A673 (cell line): ENCODE measurements around the gene EFL1. TPM values are rescaled to one million over a fixed set of nuclear protein-coding genes. Genes with fewer than 3 reads are reported as not detected.

Experiments used
- BruUV-seq: library from RNA; stranded (reverse); fragments of 400-500 nt; replicated peaks from 2 replicates; lab custom pipeline; 2021; lab: Mats Ljungman, UMichigan
- CTCF ChIA-PET: fragments of 300-600 bp; sonication (Branson Sonifier 250); formaldehyde crosslinking; loops from one replicate; lab custom pipeline; 2022; ENCODE audit warnings: antibody characterized with exemption; lab: Charles Lee
- POLR2A ChIA-PET: fragments of 300-600 bp; sonication (Branson Sonifier 250); formaldehyde crosslinking; loops from one replicate; lab custom pipeline; 2022; ENCODE audit warnings: antibody characterized with exemption; ENCODE audit not compliant: low non-redundant PET; lab: Charles Lee
- DNase-seq: peaks from one replicate; pipeline ENCODE4 v3.0.0-alpha.2; 2015; ENCODE audit warnings: low spot score
- H3K27ac ChIP-seq: fragments of 200-600 bp; sonication (generic); 2 replicates; pipeline ENCODE4 v1.5.1; 2016; ENCODE audit warnings: mixed run types, low read depth, mild to moderate bottlenecking, mixed read lengths, antibody characterized with exemption, low read length; ENCODE audit not compliant: poor library complexity, severe bottlenecking
- H3K27me3 ChIP-seq: fragments of 200-600 bp; sonication (generic); replicated peaks from 2 replicates; pipeline ENCODE4 v1.6.1; 2017; ENCODE audit warnings: mixed run types, low read depth, mild to moderate bottlenecking, mixed read lengths, antibody characterized with exemption, low read length; ENCODE audit not compliant: insufficient read depth, poor library complexity
- H3K36me3 ChIP-seq: fragments of 200-600 bp; sonication (generic); 2 replicates; pipeline ENCODE4 v1.6.1; 2016; ENCODE audit warnings: mixed run types, mild to moderate bottlenecking, mixed read lengths, antibody characterized with exemption, low read length; ENCODE audit not compliant: insufficient read depth, poor library complexity, severe bottlenecking
- H3K4me1 ChIP-seq: fragments of 200-600 bp; sonication (generic); 2 replicates; pipeline ENCODE4 v1.6.1; 2017; ENCODE audit warnings: mixed run types, mild to moderate bottlenecking, mixed read lengths, antibody characterized with exemption, low read length; ENCODE audit not compliant: insufficient read depth, poor library complexity, severe bottlenecking
- H3K4me3 ChIP-seq: fragments of 200-600 bp; sonication (generic); 2 replicates; pipeline ENCODE4 v1.5.1; 2016; ENCODE audit warnings: low read depth, mixed run types, mild to moderate bottlenecking, mixed read lengths, low read length; ENCODE audit not compliant: poor library complexity, severe bottlenecking
- H3K9me3 ChIP-seq: fragments of 200-600 bp; sonication (generic); 2 replicates; pipeline ENCODE4 v1.6.1; 2016; ENCODE audit warnings: mixed run types, low read depth, mild to moderate bottlenecking, mixed read lengths, antibody characterized with exemption, low read length; ENCODE audit not compliant: poor library complexity, severe bottlenecking
- EZH2 ChIP-seq: fragments of 200-600 bp; sonication (generic); IDR thresholded peaks from 2 replicates; pipeline ENCODE4 v1.6.1; 2017; ENCODE audit warnings: borderline replicate concordance, low read depth, mild to moderate bottlenecking, mixed read lengths, antibody characterized with exemption, low read length; ENCODE audit not compliant: poor library complexity, severe bottlenecking
- intact Hi-C: fragments of 100-400 bp; cut with micrococcal nuclease; formaldehyde crosslinking; loops from one replicate; pipeline ENCODE4 v1.10.0; 2022; ENCODE audit not compliant: unreplicated experiment
- total RNA-seq: library from RNA; stranded (reverse); gene quantifications from 2 replicates; pipeline ENCODE4 v1.2.3, GENCODE V29; 2021
- TF ChIP-seq, protein P1 (sequence below): fragments of 300-800, 200-600 bp; sonication (generic); conservative IDR thresholded peaks from 2 replicates; pipeline ENCODE4 v1.5.1; 2017; ENCODE audit warnings: low read depth, mild to moderate bottlenecking, antibody characterized with exemption, low read length, moderate library complexity, mixed read lengths

The EFL1 gene
- total RNA-seq, 1 experiment from 2014 or later = 26.1 TPM

DNA sequence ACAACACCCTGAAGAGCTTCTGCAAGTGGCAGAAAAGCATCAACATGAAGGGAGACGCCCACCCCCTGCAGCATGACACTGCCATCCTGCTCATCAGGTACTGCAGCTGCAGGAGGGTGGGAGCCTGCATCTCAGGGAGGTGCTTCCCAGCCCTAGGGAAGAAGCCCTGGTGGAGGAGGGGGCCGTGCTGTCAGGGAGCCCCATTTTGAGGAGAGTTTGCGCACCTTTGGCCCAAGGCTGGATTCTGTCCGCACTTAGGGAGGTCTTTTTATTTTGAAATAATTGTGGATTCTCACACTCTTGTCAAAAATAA is 42.2 kb upstream of the EFL1 start:
- CTCF ChIA-PET = no interaction called here
- no peaks in the 10 kb centered on the region for H3K4me1 ChIP-seq
- no TSS peak for BruUV-seq
- no peak overlapping the region for H3K27ac ChIP-seq
- TF ChIP-seq, protein P1, sequence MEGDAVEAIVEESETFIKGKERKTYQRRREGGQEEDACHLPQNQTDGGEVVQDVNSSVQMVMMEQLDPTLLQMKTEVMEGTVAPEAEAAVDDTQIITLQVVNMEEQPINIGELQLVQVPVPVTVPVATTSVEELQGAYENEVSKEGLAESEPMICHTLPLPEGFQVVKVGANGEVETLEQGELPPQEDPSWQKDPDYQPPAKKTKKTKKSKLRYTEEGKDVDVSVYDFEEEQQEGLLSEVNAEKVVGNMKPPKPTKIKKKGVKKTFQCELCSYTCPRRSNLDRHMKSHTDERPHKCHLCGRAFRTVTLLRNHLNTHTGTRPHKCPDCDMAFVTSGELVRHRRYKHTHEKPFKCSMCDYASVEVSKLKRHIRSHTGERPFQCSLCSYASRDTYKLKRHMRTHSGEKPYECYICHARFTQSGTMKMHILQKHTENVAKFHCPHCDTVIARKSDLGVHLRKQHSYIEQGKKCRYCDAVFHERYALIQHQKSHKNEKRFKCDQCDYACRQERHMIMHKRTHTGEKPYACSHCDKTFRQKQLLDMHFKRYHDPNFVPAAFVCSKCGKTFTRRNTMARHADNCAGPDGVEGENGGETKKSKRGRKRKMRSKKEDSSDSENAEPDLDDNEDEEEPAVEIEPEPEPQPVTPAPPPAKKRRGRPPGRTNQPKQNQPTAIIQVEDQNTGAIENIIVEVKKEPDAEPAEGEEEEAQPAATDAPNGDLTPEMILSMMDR = no peak
- TF ChIP-seq EZH2 = no peak
- H3K36me3 ChIP-seq = no peaks in the 10 kb centered on the region
- POLR2A ChIA-PET = no interaction called here
- intact Hi-C loops = no loop called here
- no peaks in the 10 kb centered on the region for H3K27me3 ChIP-seq
- no peak for DNase-seq
- H3K4me3 ChIP-seq = no peak overlapping the region
- no peaks in the 10 kb centered on the region for H3K9me3 ChIP-seq

DNA sequence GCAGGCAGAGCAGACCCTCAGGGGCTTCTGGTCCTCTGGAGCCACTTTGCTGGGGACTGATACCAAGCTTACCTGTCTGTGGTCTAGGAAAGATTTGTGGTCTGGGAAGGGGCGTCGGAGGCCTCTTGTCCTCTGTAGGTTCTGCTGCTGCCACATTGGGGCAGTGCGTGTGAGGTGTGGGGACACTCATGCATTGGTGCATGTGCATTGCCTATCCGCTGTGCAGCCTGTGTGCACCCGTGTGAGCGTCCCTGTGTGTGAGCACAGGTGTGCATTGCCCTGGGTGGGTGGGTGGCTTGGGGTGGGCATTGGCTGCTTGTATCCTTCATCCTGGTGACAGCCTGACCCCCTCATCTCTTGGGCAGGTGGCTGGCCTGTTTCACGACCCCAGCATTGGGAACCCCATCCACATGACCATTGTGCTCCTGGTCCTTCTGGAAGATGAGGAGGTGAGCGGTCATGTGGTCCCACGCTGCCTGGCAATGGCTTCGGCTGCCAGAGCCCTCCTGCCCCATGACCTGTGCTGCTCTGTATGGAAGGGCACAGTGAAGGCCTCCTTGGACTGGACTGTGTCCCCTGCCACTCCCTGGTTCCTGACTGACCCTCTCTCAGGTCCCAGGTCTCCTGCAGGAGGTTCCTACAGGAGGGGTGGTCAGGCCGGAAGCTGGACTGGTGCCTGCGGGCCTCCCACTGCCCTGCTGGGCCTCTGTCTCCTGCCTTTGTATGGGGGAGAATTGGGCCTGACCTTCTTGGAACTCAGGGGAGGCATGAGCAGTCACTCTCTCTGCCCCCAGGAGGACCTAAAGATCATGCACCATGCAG is 41.6 kb upstream of the EFL1 start:
- BruUV-seq = no TSS peak

DNA sequence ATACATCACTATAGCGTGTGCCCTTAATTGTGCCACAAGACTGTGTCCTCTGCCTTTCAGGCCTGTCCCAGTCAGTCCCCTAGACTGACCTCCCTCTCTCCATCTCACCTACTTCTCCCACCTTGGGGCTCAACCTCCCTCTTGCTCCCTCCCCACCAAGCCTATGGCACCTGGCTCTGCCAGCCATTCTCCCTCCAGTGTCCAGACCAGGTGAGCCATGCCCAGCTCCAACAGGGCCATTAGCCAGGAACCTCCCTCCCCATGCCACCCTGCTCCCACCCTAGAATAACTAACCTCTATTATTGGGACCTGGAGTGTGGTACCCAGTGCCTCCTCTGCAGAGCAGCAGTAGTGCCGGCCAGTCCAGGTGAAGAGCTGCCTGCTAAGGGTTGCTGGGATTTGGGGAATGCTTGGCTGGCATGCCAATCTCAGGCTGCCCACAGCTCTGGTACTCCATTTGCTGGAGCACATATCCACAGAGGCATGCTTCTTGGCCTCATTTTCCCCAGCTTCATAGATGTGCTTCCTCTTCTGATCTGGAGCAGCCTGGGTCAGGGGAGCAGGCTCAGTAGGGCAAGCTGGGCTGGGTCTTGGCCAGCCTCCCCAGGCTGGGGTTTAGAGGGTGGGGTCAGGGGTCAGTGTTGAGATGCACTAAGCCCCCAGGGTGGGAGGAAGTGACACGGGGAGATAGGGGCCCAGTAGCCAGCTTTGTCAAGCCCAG is 38.9 kb upstream of the EFL1 start:
- Histone ChIP-seq H3K36me3 (no peaks in the 10 kb centered on the region), H3K4me3 (no peak overlapping the region), H3K27ac (no peak overlapping the region), H3K4me1 (no peaks in the 10 kb centered on the region), H3K27me3 (no peaks in the 10 kb centered on the region), H3K9me3 (no peaks in the 10 kb centered on the region)
- no peak for DNase-seq
- intact Hi-C loops = no loop called here
- no peak for TF ChIP-seq EZH2
- TF ChIP-seq, protein P1 = no peak
- CTCF ChIA-PET = no interaction called here
- POLR2A ChIA-PET = no interaction called here
- no TSS peak for BruUV-seq

More for the DNA sequence above, 41.6 kb upstream of the EFL1 start:
- ChIA-PET CTCF (no interaction called here), POLR2A (no interaction called here)
- TF ChIP-seq, protein P1 = no peak
- TF ChIP-seq EZH2 = no peak
- no peak for DNase-seq
- intact Hi-C loops = no loop called here
- Histone ChIP-seq H3K27ac (no peak overlapping the region), H3K27me3 (no peaks in the 10 kb centered on the region), H3K4me3 (no peak overlapping the region), H3K4me1 (no peaks in the 10 kb centered on the region), H3K9me3 (no peaks in the 10 kb centered on the region), H3K36me3 (no peaks in the 10 kb centered on the region)
